Liver (tissue), 3 donors: ENCODE measurements around the gene SNAI3.

Experiments
- EGR1 ChIP-seq, 2 donors: IDR thresholded peaks; 2 replicates each; pipeline ENCODE4 v1.6.1; 2016 to 2018; ENCODE audit warnings: antibody characterized with exemption in 2 of 2, low read depth in 2 of 2
- GABPA ChIP-seq, 2 donors: IDR thresholded peaks in 1 of 2; conservative IDR thresholded peaks in 1 of 2; 2 replicates each; pipeline ENCODE4 v1.6.1; 2016; ENCODE audit warnings: antibody characterized with exemption in 2 of 2, mild to moderate bottlenecking in 1 of 2, moderate library complexity in 1 of 2
- MAX ChIP-seq: IDR thresholded peaks from 2 replicates; pipeline ENCODE4 v1.6.1; 2016; ENCODE audit warnings: antibody characterized with exemption
- RAD21 ChIP-seq, 2 donors: IDR thresholded peaks; 2 replicates each; pipeline ENCODE4 v1.6.1; 2016; ENCODE audit warnings: antibody characterized with exemption in 2 of 2, mild to moderate bottlenecking in 2 of 2
- REST ChIP-seq: IDR thresholded peaks from 2 replicates; pipeline ENCODE4 v1.6.1; 2016; ENCODE audit warnings: antibody characterized with exemption, mild to moderate bottlenecking
- SP1 ChIP-seq: IDR thresholded peaks from 2 replicates; pipeline ENCODE4 v1.6.1; 2018; ENCODE audit warnings: antibody characterized with exemption, mild to moderate bottlenecking
- YY1 ChIP-seq: IDR thresholded peaks from 2 replicates; pipeline ENCODE4 v1.6.1; 2016; ENCODE audit warnings: antibody characterized with exemption, mild to moderate bottlenecking
- TF ChIP-seq, protein P1 (sequence below): fragments of 150-350 bp; IDR thresholded peaks from 2 replicates; pipeline ENCODE4 v1.5.1; 2017; ENCODE audit warnings: improper control_type of control experiment, low read depth, low read length; ENCODE audit not compliant: missing input control
- TF ChIP-seq, protein P2 (sequence below): IDR thresholded peaks from 2 replicates; pipeline ENCODE4 v1.6.1; 2016; ENCODE audit warnings: antibody characterized with exemption
- donor health status: healthy.
- donor health status: healthy.

- TF ChIP-seq, protein P1, sequence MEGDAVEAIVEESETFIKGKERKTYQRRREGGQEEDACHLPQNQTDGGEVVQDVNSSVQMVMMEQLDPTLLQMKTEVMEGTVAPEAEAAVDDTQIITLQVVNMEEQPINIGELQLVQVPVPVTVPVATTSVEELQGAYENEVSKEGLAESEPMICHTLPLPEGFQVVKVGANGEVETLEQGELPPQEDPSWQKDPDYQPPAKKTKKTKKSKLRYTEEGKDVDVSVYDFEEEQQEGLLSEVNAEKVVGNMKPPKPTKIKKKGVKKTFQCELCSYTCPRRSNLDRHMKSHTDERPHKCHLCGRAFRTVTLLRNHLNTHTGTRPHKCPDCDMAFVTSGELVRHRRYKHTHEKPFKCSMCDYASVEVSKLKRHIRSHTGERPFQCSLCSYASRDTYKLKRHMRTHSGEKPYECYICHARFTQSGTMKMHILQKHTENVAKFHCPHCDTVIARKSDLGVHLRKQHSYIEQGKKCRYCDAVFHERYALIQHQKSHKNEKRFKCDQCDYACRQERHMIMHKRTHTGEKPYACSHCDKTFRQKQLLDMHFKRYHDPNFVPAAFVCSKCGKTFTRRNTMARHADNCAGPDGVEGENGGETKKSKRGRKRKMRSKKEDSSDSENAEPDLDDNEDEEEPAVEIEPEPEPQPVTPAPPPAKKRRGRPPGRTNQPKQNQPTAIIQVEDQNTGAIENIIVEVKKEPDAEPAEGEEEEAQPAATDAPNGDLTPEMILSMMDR: no peak
- TF ChIP-seq MAX (no peak), SP1 (no peak), YY1 (no peak), REST (no peak), RAD21 (IDR thresholded peaks at IDR 0.05) (no peak), GABPA (IDR thresholded peaks at IDR 0.05 in 1 of 2, conservative IDR thresholded peaks at IDR 0.05 in 1 of 2) (no peak), EGR1 (IDR thresholded peaks at IDR 0.05; ENCODE audit: low read depth in 2 of 2) (no peak)
- TF ChIP-seq, protein P2, sequence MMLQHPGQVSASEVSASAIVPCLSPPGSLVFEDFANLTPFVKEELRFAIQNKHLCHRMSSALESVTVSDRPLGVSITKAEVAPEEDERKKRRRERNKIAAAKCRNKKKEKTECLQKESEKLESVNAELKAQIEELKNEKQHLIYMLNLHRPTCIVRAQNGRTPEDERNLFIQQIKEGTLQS: no peak
Measured at GRCh38 chr16:88643644-88643932, 42.7 kb downstream of the SNAI3 start.
